Limb (tissue), 2 donors: Measurements from ENCODE around the gene HEYL.

Experiments used
- DNase-seq, 2 donors: peaks; one replicate each; pipeline ENCODE4 v3.0.0-alpha.2; 2016; ENCODE audit errors: extremely low spot score in 2 of 2

The HEYL gene

DNA sequence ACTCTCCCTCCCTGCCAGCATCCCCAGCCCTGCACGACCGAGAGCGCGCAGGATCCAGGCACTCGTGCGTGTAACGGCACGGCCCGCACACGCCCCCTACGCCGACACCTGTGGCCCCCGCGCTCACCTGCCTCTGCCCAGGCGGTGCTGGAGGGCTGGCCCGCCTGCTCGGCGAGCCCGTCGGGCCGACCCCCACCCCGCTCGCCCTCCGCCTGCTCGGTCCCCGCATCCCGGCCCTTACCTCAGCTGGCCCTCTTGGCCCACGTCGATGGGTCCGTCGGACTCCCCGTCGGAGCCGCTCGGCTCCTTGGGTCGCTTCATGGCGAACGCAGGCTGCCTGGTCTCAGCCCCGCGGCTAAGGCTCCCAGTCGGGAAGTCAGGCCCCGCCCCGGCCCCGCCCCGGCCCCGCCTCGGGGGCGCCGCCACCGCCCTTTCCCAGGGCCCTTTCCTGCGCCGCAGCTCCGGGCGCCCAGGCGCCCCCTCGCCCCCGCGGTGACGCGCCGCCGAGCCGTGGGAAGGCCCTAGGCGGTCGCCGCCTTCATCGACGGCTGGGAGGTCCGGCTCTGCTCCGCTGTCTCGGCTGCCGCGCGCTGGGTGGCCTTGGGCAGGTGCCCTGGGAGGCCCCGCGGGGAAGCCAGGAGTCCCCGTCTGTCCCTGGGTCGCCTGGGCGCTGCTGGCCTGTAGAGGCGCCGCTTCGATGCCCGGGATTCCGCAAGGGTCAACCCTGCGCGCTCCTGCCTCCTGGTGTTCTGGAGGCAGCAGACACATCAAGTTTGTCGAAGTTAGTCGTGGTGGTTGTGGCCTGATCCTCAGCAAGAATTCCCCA is at the start of gene HEYL:
Gene HEYL, minus strand, starts transcription at position 339 of the 826 bp plus-strand sequence. Its CDS starts 18 bp downstream, at position 321.
- peak; percentile 40 to 78 for DNase-seq

DNA sequence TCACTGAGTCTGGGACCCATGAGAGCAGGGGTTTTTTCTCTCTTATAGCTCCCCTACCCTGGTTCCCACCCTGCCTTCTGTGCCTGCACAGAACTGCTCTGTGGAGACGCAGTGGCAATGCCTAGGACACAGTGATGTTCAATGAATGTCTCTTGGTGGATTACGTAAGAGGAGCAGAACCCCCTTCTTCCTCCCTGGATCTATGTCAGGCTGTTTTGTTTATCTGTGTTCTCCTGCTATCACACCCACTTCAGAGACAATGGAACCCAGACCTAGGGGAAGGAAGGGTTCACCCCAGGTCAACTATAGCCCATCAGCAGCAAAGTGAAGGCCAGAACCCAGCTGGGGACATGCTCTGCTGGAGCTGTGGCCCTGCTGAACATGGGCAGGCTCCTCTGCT is 49.8 kb upstream of the HEYL start:
- no peak for DNase-seq

DNA sequence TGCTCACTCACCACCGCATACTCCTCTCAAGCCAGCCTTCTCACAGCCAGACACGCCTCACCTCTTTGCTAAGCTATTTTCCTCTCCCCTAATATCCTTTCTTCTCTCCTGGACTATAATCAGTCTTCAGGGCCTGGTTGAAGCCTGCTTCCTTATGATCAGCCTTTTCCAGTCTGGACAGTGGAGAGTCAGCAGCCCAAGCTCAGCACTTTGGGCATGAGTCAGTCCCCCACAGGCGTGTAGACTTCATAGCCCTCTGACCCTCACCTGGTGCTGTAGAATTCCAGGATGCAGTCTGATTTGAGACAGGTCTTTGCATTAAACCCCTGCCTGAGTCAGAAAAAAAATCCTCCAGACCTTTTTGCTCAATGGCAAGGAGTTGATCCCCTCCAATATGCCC is 49.3 kb upstream of the HEYL start:
- DNase-seq = no peak

DNA sequence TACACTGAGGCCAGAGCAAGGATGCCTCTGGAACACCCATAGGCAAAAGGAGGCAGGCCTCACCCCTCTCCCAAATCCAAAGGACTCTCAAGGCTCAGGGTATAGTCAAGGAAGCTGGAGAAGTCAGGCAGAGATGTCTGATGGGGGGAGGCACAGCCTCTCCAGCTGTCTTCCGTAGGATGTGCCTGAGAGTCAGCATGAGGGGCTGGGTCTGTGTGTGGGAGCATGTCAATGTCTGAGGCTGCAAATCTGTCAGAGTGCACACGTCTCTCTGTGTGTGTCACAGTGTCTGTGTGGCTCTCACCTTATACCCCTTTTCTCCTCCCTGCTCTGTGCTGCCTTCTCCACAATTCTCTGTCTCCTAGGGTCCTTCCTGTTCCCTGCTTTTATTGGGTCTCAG is 47.8 kb upstream of the HEYL start:
- DNase-seq = no peak

DNA sequence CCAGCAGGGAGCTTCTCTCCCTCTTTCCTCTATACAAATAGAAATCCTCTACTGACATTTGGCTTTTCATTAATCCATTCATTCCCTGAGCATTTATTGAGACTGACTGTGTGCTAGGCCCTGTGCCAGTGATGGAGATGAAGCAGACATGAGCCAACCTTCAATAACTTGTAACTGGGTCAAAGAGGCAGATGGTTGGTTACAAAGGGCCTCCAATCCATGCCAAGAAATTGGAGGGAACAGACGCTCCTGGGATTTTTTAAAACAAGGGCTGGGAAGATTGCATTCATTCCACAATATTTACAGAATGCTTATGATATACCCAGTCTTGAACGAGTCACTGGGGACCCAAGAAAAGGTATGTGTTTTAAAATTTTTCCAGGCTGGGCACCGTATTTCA is 45.6 kb upstream of the HEYL start:
- DNase-seq = no peak

DNA sequence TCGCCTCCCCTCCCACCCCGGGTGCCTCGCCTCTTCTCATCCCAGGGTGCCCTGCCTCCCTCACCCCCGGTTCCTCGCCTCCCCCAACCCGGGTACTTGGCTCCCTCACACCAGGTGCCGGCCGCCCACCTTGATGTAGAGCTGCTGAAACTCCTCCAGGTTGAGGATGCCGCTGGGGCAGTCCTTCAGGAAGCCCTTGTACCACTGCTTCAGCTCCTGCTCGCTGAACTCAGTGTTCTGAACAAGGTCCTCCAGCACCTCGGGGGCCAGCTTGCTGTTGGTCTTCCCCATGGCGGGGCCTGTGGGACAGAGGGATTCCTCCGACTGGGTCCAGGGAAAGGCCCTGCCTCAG is 44.8 kb upstream of the HEYL start:
- no peak for DNase-seq

DNA sequence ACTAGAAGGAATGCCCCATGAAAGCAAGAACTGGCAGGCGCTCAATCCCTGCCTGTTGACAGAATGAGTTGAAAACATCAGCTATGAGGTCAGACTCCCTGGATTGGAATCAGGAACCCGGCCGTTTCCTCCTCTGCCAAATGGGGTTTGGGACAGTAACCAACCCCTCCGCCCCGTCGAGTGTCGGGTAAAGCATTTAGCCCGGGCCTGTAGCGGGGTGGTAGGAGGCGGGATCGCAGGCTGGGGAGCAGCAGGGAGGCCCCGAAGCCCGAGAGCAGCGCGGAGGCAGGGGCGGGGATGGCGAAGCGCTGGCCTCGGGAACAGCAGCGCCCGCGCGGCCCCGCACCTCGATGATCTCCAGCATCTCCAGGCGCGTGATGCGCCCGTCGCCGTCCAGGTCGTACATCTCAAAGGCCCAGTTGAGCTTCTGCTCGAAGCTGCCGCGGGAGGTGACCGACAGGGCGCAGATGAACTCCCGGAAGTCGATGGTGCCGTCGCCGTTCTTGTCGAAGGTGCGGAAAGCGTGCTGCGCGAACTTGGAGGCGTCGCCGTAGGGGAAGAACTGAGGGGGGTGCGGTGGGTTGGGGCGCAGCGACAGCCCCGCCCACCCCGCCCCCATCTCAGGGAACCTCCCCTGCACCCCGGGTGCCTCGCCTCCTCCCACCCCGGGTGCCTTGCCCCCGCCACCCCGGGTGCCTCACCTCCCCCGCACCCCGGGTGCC is 44.3 kb upstream of the HEYL start:
- no peak for DNase-seq

DNA sequence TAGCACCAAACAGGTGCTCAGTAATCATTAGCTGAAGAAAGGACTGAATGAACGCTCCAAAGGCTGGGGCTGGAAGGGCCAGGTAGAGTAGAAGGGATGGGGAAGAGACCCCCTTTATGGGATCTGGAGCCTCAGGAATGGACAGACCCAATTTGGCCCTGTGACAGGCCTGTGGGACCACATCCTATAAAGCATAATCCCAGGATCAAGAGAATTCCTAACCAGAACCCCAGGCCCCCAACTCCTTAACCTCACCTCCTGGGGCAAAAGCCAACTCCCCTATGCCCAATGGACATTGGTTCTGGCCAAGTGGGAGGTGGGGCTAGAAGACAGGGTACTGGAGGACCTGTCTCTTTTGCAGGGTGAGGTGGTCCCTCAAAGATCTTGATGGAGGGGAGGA is 42.6 kb upstream of the HEYL start:
- no peak for DNase-seq

DNA sequence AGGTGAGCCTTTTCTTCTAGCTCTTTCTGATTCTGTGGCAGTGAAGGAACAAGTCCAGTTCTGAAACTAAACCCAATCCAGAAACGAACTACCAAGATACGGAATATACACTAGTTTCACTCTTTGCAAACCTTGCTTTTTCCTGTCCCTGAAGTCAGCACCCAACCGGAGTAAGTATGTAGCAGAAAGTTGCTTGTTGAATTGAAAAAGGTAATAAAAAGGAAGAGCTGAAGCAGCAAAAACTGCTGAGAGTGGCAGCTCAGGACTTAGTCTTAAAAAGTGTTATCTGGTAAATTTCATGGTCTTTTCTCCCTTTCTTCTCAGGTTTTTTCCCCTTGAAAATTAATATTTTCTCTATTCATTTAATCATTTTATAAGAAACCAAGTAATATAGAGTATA is 41.9 kb upstream of the HEYL start:
- no peak for DNase-seq

DNA sequence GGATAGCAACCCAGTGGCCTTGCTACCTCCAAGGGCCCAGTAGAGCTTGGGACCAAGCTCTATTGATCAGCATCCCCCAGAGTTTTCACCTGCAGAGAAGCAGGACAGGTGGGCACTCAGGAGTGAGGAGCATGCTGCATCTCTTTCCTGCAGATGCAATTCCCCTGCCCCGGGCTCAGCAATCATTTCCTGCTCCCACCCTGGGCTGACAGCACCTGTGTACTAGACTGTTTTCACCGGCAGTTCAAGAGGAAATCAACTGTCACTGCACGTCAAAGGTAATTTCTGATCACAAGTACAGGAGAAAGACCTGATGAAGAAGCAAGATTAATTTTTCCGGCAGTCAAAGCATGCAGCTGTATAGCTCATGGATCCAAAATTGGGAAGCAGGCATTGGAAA is 41.3 kb upstream of the HEYL start:
- no peak for DNase-seq

DNA sequence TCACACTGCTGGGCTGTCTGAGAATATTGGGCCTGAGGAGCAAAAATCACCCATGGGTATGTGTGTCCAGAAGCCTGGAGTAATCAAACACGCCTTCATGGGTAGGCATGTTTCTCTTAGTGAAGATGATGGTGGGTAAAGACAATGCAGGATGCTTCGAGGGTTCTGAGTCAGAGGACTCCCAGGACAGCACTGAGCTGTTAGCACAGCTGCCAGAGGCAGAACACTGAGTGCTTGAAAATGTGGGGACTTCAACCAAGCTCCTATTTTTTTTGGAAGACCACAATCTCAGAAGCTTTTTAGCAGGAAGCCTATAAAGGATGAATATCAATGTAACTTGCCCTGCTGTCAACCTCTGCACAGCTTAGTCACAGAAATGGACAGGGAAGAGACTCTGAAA is 40.4 kb upstream of the HEYL start:
- DNase-seq = no peak

DNA sequence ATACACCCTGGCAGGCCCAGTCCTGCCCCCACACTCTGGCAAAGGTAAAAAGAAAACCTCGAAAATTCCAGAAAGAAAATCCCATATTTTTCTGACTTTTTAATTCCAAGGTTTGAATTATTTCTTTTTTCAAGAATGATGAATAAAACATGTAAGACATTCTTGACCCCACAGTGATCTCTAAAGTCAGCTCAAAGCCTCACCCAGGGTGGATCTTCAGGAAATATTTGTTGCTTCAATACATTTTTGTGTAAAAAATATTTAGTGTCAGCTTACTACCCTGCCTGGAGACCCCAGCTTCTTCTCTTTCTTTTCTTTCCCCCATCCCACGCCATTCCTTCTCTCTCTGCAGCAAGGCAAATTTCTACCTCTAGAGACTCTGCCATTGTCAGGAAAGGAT is 39.4 kb upstream of the HEYL start:
- no peak for DNase-seq

DNA sequence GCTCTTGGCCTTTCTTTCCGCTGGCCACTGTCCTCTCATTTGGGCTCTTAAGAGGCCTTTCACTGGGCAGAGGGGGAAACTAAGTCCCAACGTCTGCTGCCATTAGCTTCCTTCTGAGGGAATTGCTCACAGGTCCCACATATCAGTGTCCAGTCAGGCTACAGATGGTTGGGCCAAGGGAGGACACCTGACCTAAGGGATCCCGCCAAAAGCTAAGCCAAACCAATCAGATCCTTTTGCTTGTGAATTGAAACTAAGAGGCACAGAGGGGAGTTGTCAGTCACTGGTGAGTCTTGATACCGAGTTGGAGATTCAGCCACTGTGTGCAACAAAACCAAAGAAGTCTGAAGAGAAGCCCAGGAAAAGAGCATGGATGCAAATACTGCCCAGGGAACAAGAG is 38.2 kb upstream of the HEYL start:
- DNase-seq = no peak

DNA sequence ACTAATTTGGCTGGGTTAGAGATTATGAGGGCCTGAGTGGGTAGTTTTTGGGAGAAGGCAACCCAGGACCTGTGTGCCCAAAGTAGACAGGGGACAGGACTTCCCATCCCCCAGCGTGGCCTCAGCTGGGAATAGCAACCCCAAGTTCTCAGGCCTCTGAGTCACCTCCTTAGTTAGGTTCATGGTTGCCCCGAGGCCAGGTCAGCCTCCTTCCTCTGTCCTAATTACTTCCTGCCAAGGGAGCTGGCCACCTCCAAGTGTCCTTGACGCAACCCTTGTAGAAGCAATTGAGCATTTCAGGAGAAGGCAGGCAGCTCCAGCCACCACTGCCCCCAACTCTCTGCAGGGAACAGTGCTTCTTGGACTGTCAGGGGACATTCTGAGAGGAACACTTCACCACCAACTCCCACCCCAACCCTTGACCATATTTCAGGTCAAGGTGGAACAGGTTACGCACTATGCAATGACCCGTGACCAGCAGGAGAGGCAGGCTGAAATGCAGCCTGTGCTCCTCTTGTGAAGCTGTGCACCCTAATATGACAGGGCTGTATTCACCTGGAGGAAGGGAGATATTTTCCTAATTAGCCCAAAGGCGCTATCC is 37.6 kb upstream of the HEYL start:
- no peak for DNase-seq

DNA sequence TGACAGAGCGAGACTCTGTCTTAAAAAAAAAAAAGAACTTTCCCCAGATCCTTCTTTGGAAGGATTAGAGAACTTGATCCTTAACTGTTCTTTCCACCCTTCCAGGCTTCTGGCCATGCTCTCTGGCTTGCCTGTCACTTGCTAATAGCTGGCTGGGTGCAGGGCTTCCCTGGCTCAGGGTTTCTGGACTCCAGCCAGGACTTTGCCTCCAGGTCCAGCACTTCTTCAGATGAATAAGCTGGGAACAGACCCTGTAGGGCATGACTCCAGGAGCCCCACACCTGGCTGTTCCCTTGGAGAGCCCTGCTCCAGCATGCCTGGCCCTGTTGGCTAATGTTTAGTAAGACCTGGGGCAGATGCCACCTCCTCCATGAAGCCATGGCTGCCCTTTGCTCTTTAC is 35.8 kb upstream of the HEYL start:
- no peak for DNase-seq

DNA sequence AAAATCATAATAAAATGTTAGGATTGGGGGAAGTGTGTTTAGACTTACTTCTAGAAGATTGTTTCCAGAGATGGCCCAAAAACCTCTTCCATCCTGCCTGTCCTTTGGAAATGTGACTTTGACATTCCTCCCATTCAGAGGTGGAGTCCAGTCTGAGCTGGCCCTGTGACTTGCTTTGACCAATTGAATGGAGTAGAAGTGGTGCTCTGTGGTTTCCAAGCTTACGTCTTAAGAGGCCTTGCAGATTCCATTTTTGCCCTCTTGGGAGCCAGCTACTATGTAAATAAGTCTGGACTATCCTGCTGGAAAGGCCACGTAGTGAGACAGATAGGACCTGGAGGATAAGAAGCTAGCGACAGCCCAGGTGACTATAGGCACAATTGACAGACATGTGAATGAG is 33.8 kb upstream of the HEYL start:
- DNase-seq = no peak

DNA sequence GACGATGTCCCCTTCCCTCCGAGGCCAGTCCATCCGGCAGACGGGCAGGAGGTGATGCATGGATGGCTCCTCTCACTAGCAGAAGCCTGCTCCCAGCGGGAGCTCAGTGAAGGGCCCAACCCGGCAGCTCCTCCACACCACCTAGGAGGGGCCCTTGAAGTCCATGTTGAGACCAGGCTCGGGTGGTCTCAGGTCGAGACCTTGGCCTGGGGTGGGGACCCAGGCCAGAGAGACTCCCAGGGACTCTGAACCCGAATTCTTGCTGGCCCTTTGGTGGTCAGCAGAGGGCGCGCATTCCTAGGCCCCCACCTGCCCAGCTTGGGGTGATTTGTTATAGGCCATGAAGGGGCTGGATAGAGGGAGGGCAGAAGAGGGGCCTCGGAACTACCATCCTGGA is 33.1 kb upstream of the HEYL start:
- DNase-seq = no peak

DNA sequence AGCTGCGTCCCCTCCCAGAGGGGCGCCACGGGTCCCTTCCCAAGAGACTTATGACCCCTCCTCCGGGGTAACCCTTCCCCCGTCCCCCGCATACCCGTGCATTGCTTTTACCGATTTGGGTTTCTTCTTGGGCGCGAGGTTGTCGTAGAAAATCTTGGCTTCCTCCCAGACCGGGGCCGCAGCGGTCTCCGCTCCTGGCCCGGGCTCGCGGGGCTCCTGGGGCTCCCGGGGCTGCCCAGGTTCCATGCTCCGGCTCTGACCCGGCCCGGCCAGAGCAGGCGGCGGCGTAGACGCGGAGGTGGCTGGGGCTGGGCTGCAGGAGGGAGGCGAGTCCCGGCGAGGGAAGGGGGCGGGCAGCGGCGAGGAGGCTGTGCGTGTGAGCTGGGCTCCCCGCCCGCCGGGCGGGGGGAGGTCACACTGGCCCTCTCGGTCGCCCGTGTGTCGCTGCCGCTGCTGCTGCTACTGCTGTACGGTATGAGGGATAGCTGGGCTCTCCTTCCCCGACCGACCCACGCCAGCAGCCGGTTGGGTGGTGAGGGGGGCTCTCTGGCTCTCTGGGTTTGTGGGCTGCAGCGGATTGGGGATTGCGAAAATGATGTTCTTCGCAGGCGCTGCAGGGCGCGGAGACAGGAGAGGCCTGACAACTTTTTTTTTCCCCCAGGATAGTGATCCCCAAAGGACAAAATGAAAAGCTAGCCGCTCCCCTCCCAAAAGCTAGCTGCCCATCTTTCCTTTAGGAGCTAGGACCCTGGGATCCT is 32.5 kb upstream of the HEYL start, which contains the start of gene NT5C1A:
Gene NT5C1A, minus strand, starts transcription at position 315 of the 758 bp plus-strand sequence. Its CDS starts 69 bp downstream, at position 246.
- DNase-seq = peak in 1 of 2 donors; percentile 62

DNA sequence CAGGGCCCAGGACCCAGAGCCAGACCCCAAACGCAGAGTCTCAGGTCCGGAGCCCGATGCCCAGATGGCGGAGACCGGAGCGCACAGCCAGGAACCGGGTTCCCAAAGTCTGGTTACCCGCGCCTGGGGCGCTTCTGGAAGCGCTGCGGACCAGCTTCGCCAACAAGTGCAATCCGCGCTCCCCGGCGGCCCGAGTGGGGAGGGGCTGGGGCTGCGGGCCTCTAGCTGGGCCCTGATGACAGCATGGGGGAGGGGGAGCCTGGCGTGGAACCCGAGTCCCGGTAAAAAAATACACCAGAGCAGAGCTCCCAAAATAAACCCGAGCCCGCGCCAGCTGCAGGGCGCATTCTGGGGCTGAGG is 32.0 kb upstream of the HEYL start:
- peak in 1 of 2 donors; percentile 71 for DNase-seq

DNA sequence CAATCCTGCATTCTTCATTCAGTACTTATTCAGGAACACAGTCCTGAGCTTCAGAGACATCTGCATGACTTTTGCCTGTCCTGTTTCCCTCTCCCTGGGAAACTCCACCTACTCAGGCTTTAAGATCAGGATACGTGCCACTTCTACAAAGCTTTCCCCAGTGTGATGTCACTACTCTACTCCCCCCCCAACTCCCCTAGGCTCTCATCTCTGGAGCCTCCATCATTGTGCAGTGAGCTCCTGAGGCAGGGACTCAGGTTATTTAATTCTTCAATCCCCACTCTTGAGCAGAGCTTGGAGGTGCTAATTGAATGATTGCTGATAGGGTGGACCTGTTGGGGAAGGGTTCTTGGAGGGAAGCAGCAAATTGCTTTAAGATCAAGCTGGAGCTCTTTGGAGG is 31.2 kb upstream of the HEYL start:
- no peak for DNase-seq

DNA sequence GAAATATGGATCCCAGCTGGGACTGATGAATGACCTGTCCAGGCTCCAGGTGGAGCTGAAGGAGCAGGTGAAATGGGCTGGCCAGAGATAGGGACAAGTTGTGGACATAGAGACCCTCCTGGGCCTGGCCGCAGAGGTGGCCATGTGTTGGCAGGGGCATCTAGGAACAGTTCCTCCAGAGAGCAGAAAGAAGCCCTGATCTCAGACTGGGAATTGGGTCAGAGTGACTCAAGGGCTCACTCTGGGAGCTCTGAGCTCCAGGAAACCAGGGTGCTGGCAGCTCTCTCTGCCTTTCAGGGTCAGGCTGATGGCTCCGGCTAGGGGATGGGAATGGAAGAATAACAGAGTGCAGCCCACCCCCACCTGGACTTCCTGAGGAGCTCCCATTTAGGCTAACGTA is 29.5 kb upstream of the HEYL start:
- no peak for DNase-seq

DNA sequence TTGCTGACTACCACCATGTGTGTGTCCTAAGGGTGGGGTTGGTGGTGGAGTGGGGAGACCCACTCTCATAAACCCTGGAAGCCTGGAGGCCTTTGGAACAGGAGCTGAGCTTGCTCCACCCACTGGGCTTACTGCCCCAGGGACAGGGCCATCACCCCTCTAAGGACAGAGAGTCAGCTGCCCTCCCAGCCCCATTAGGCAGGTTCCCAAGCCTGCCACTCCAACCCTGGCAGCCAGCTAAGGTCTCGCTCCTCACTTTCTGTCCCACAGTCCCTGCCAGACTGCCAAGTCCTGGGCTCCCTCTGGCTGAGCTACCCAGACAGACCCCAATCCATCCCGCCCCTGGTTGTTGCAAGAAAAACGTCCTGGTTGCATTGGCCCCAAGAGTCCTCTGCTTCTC is 28.7 kb upstream of the HEYL start:
- no peak for DNase-seq
